ENCODE results near the gene ZNF575.
A peak's percentile ranks its signal among the peaks of the same experiment; 100 is the strongest.

The ZNF575 gene

GRCh38 chr19:43562698-43563241 lies 29.8 kb downstream of the ZNF575 start:
- peak overlapping the region in 20 of 21 experiments; percentile 31 to 92 (median 72) for H3K27ac ChIP-seq
- H3K4me3 ChIP-seq, result no peak overlapping the region

DNA sequence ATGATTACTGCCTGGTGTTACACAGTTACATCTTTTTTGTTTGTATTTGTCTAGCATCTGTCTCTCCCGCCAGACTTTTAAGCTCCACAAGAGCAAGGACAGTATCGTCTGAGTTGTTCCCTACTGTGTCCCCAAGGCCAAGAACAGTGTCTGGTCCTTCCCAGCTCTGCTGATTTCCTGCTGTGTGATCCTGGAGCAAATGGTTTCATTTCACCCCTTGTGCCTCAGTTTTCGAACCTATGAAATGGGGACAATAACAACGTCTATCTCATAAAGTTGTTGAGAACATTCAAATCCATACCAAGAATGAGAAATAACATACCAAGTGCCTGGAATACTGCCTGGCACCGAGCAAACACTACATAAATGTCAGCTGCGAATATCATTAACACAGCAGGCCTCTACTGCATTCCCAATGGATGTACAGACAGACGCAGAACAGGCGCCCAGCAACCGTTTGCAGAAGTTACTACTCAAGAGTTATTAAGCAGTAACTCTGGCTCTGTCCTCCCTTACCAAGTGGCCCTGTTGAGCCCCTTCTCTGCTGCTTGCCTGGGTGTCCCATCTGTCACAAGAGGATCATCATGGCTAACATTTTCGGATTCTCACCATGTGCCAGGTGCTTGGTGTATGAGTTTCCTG lies 30.9 kb downstream of the ZNF575 start:
- H3K4me3 ChIP-seq, result no peak overlapping the region
- peak overlapping the region in 12 of 21 experiments; percentile 33 to 92 (median 74) for H3K27ac ChIP-seq

DNA sequence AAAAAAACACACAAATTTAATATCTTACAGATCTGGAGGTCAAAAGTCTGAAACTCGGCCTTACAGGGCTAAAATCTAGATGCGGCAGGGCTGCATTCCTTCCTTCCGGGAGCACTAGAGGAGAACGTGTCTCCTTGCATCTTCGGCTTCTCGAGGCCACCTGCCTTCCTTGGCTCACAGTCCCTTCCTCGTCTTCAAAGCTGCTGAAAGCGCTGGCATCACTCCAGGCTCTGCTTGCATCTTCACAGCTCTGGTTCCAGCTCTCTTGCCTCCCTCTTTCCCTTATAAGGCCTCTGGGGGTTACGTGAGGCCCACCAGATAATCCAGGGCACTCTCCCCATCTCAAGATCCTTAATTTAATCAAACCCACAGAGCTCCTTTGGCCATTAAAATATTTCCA lies 31.8 kb downstream of the ZNF575 start:
- Histone ChIP-seq H3K27ac (no peak overlapping the region), H3K4me3 (no peak overlapping the region)

DNA sequence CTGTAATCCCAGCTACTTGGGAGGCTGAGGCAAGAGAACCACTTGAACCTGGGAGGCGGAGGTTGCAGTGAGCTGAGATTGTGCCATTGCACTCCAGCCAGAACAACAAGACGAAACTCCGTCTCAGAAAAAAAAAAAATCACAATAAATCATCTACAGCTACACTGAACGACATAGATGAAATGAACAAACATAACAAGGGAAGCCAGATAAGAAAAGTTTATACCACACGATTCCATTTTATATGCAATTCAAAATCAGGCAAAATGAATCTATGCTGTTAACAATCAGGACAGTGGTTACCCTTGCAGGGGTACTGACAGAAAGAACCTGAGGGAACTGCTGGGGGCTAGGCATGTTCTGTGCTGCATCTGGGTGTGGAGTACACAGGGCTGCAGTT lies 36.7 kb downstream of the ZNF575 start:
- no peak overlapping the region for H3K4me3 ChIP-seq
- no peak overlapping the region for H3K27ac ChIP-seq

GRCh38 chr19:43570174-43570791 lies 37.3 kb downstream of the ZNF575 start:
- no peak overlapping the region for H3K4me3 ChIP-seq

GRCh38 chr19:43572171-43572588 lies 39.2 kb downstream of the ZNF575 start:
- no peak overlapping the region for H3K4me3 ChIP-seq
- H3K27ac ChIP-seq, result peak overlapping the region in 1 of 21 experiments; percentile 20

More at GRCh38 chr19:43570174-43570791, 37.3 kb downstream of the ZNF575 start:
- peak overlapping the region in 1 of 21 experiments; percentile 9 for H3K27ac ChIP-seq

GRCh38 chr19:43574424-43575155 lies 41.6 kb downstream of the ZNF575 start:
- H3K4me3 ChIP-seq, result peak overlapping the region; percentile 69 to 89 (median 86)
- peak overlapping the region; percentile 80 to 93 (median 89) for H3K27ac ChIP-seq

- peak within 1 kb of the TSS; percentile 80 to 93 (median 89) for H3K27ac ChIP-seq
These were observed 42.4 kb downstream of the ZNF575 start, which contains the start of the genes PINLYP and XRCC1 for GRCh38 chr19:43575156-43575950. Gene PINLYP (plus strand): TSS chr19:43575801. CDS start chr19:43577192, 1,391 bp downstream. Gene XRCC1 (minus strand): TSS chr19:43575527. CDS start chr19:43575458, 69 bp downstream.

DNA sequence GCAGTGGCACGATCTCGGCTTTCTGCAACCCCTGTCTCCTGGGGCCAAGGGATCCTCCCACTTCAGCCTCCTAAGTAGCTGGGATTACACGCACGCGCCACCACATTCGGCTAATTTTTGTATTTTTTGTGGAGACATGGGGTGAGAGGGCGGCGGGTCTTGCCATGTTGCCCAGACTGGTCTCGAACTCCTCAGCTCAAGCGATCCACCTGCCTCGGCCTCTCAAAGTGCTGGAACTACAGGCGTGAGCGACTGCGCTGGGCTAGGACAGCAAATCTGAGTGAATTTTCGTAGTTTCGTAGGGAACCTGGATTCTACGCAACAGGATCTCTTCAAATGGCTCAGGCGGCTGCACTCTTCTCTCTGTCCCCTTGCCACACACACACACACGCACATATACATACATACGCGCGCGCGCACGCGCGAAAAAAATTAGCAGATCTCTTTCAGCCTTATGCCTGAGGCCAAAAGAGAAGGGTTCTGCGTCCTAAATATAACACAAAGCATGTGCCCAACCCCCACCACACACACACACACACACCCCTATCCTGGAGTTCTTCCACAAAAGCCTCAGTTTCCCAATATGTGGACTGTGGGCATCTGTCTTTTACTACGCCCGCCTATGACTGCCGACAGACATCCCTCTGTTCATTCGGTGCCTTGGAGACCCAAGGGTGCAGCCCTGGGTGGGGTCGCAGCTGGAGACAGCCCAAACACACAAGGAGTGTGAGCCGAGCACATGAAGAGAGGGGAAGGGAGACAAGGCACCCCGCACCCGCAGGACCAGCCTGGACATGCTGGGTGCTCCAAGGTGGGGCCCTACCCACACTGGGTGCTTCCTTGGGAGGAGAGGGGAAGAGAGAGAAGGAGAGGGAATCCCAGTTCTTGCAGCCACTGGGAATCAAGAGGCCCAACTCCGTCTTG lies 43.2 kb downstream of the ZNF575 start:
- Histone ChIP-seq H3K27ac (peak overlapping the region in 20 of 21 experiments; percentile 40 to 93 (median 77)), H3K4me3 (peak overlapping the region; percentile 69 to 89 (median 86))

More at GRCh38 chr19:43575156-43575950, 42.4 kb downstream of the ZNF575 start, which contains the start of the genes PINLYP and XRCC1:
- H3K4me3 ChIP-seq, result peak within 1 kb of the TSS; percentile 69 to 89 (median 86)

- no peak overlapping the region for H3K4me3 ChIP-seq
- H3K27ac ChIP-seq, result no peak overlapping the region
These were observed 45.8 kb downstream of the ZNF575 start for GRCh38 chr19:43578787-43579186.

DNA sequence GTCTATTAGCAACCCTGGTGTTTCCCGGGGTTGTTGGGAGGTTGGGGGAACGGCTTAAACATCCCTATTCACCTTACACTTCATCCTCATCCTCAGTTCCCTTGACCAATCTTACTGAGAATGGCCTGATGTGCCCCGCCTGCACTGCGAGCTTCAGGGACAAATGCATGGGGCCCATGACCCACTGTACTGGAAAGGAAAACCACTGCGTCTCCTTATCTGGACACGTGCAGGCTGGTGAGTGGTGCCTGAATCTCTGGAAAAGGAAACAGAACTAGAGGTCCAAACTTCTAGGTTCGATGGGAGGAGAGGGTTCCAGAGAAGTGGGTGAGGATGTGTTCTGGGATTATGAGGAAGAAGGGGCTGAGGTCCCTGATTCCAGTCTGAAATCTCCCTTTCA lies 48.5 kb downstream of the ZNF575 start:
- Histone ChIP-seq H3K4me3 (peak overlapping the region in 2 of 7 experiments; percentile 32 to 49), H3K27ac (peak overlapping the region in 9 of 21 experiments; percentile 59 to 83 (median 75))

- H3K27ac ChIP-seq, result no peak overlapping the region
These were observed 49.5 kb downstream of the ZNF575 start for GRCh38 chr19:43582495-43582894.

DNA sequence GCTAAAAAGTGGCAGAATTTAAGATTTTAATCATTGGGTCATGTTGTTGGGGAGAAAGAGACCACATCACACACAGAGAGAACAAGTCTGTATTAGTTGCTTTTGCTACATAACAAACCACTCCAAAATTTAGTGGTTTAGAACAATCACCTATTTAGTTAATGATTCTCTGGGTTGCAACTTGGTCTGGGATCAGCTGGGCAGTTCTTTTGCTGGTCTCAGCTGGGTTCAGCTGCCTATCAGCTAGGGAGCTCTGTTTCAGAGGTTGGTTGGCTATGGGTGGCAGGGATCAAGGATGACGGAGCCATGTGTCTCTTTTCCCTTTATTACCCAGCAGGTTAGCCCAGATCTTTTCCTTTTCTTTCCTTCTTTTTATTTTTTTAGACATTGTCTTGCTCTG lies 51.5 kb downstream of the ZNF575 start:
- Histone ChIP-seq H3K4me3 (no peak overlapping the region), H3K27ac (peak overlapping the region in 6 of 21 experiments; percentile 0 to 54 (median 26))

More at GRCh38 chr19:43582495-43582894, 49.5 kb downstream of the ZNF575 start:
- H3K4me3 ChIP-seq, result no peak overlapping the region
